Liver (tissue), 2 donors: ENCODE data around the gene IDH3A.

ENCODE experiments used
- YY1 ChIP-seq: IDR thresholded peaks from 2 replicates; pipeline ENCODE4 v1.6.1; 2016; ENCODE audit warnings: antibody characterized with exemption, mild to moderate bottlenecking
- TF ChIP-seq, protein P1 (sequence below): fragments of 150-350 bp; IDR thresholded peaks from 2 replicates; pipeline ENCODE4 v1.5.1; 2017; ENCODE audit warnings: improper control_type of control experiment, low read depth, low read length; ENCODE audit not compliant: missing input control
- TF ChIP-seq, protein P2 (sequence below): IDR thresholded peaks from 2 replicates; pipeline ENCODE4 v1.6.1; 2016; ENCODE audit warnings: antibody characterized with exemption
- TF ChIP-seq, protein P3 (sequence below): IDR thresholded peaks from 2 replicates; pipeline ENCODE4 v1.6.1; 2016; ENCODE audit warnings: antibody characterized with exemption
- donor health status: healthy.

DNA sequence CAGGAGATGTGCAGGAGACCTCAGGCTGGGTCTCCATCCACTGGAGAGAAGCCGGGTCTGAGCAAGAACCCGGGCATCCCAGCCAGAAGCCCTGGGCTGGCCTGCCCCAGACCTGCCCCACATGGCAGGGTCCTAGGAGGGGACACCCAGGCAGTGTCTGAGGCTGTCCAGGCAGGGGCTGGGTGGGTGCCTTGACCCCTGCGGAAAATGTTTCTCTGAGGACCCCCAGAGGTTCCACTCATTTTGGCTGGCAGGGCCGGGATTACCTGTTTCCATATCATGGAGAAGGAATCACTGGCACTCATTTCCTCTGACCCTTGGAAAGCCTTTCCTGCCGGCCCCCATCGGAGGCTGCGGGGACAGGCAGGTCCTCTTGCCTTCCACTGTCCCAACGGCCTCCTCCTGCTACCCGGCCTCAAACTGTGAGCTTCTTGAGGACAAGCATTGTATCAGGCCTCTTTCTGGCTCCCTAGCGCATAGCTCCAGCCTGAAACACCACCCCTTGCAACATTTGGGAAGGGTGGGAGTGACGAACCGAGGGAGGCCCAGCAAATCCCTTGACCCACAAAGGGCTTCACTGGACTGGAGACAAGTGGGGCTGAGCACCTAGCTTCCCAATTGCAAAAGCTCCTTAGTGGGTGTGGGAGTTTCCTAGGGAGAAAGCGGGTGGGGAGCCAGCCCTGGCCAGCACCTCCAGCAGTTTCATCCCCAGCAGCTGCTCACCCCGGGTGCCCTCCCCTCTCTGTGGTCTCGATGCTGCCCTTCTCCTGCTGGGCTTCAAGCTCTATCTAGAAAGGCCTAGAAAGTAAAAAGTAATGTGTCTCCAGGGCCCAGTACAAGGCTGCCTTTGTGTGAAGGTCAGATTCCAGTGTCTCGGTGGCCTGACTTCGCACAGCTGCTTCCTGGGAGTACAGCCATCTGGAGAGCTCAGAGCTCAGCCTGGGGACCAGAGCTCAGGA, 55.5 kb downstream of the IDH3A start:
- TF ChIP-seq, protein P1, sequence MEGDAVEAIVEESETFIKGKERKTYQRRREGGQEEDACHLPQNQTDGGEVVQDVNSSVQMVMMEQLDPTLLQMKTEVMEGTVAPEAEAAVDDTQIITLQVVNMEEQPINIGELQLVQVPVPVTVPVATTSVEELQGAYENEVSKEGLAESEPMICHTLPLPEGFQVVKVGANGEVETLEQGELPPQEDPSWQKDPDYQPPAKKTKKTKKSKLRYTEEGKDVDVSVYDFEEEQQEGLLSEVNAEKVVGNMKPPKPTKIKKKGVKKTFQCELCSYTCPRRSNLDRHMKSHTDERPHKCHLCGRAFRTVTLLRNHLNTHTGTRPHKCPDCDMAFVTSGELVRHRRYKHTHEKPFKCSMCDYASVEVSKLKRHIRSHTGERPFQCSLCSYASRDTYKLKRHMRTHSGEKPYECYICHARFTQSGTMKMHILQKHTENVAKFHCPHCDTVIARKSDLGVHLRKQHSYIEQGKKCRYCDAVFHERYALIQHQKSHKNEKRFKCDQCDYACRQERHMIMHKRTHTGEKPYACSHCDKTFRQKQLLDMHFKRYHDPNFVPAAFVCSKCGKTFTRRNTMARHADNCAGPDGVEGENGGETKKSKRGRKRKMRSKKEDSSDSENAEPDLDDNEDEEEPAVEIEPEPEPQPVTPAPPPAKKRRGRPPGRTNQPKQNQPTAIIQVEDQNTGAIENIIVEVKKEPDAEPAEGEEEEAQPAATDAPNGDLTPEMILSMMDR: no peak
- TF ChIP-seq, protein P2, sequence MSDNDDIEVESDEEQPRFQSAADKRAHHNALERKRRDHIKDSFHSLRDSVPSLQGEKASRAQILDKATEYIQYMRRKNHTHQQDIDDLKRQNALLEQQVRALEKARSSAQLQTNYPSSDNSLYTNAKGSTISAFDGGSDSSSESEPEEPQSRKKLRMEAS: no peak
- TF ChIP-seq YY1: no peak
- TF ChIP-seq, protein P3, sequence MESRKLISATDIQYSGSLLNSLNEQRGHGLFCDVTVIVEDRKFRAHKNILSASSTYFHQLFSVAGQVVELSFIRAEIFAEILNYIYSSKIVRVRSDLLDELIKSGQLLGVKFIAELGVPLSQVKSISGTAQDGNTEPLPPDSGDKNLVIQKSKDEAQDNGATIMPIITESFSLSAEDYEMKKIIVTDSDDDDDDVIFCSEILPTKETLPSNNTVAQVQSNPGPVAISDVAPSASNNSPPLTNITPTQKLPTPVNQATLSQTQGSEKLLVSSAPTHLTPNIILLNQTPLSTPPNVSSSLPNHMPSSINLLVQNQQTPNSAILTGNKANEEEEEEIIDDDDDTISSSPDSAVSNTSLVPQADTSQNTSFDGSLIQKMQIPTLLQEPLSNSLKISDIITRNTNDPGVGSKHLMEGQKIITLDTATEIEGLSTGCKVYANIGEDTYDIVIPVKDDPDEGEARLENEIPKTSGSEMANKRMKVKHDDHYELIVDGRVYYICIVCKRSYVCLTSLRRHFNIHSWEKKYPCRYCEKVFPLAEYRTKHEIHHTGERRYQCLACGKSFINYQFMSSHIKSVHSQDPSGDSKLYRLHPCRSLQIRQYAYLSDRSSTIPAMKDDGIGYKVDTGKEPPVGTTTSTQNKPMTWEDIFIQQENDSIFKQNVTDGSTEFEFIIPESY: no peak
